K562 (cell line): ENCODE data around the gene SDHC. TPM values are rescaled to one million over a fixed set of nuclear protein-coding genes. Genes with fewer than 3 reads are reported as not detected.

Experiments
- BDP1 ChIP-seq: IDR thresholded peaks from 3 replicates; pipeline ENCODE4 v1.6.1; 2011; ENCODE audit not compliant: insufficient read length, insufficient read depth
- BHLHE40 ChIP-seq: IDR thresholded peaks from 2 replicates; pipeline ENCODE4 v1.6.1; 2011; ENCODE audit warnings: low read length, improper control_type of control experiment
- CREB1 ChIP-seq, 2 experiments: sonication (generic) in 1 of 2; formaldehyde crosslinking in 1 of 2; IDR thresholded peaks; 2 replicates each; pipeline versions ENCODE4 v1.6.1 to v1.8.0; 2012 to 2022; ENCODE audit warnings: inconsistent platforms in 1 of 2, mild to moderate bottlenecking in 1 of 2, missing genetic modification reagents in 1 of 2, moderate library complexity in 1 of 2
- DLX4 ChIP-seq: fragments of 250-450 bp; sonication (Bioruptor Pico); IDR thresholded peaks from 2 replicates; pipeline ENCODE4 v1.6.1; 2021; ENCODE audit warnings: mild to moderate bottlenecking
- DPF2 ChIP-seq: fragments of 450-650 bp; IDR thresholded peaks from 2 replicates; pipeline ENCODE4 v1.6.1; 2016
- FOS ChIP-seq: IDR thresholded peaks from 3 replicates; pipeline ENCODE4 v1.6.1; 2011; ENCODE audit not compliant: insufficient read length; ENCODE audit errors: extremely low read depth
- GTF2A2 ChIP-seq: IDR thresholded peaks from 2 replicates; pipeline ENCODE4 v1.6.1; 2016; ENCODE audit warnings: mild to moderate bottlenecking, missing genetic modification characterization, missing compliant biosample characterization
- HMGXB4 ChIP-seq: sonication (generic); formaldehyde crosslinking; IDR thresholded peaks from 2 replicates; pipeline ENCODE4 v1.8.1; 2023; ENCODE audit warnings: mild to moderate bottlenecking, missing genetic modification reagents
- KDM1A ChIP-seq, 2 experiments: fragments of 450-650 bp; IDR thresholded peaks; 2 replicates each; pipeline ENCODE4 v1.6.1; 2016; ENCODE audit warnings: mild to moderate bottlenecking in 2 of 2
- LARP7 ChIP-seq: fragments of 450-650 bp; IDR thresholded peaks from 2 replicates; pipeline ENCODE4 v1.6.1; 2016
- LCOR ChIP-seq: sonication (generic); formaldehyde crosslinking; IDR thresholded peaks from 2 replicates; pipeline ENCODE4 v1.8.0; 2022; ENCODE audit warnings: mild to moderate bottlenecking, missing genetic modification reagents
- NCOA6 ChIP-seq: fragments of 450-650 bp; IDR thresholded peaks from 2 replicates; pipeline ENCODE4 v1.6.1; 2017; ENCODE audit warnings: mild to moderate bottlenecking
- NEUROD1 ChIP-seq: fragments of 150-350 bp; IDR thresholded peaks from 2 replicates; pipeline ENCODE4 v1.6.1; 2014; ENCODE audit warnings: borderline replicate concordance, low read length, low read depth; ENCODE audit not compliant: partially characterized antibody
- POU5F1 ChIP-seq: fragments of 150-350 bp; IDR thresholded peaks from 2 replicates; pipeline ENCODE4 v1.6.1; 2014; ENCODE audit warnings: borderline replicate concordance, low read length, low read depth, mild to moderate bottlenecking; ENCODE audit not compliant: partially characterized antibody
- PRMT5 ChIP-seq: sonication (generic); formaldehyde crosslinking; IDR thresholded peaks from 2 replicates; pipeline ENCODE4 v1.5.0; 2020; ENCODE audit warnings: missing genetic modification reagents
- RBM25 ChIP-seq: fragments of 200-400 bp; formaldehyde crosslinking; IDR thresholded peaks from 2 replicates; pipeline ENCODE4 v1.6.1; 2018; ENCODE audit warnings: low read length, low read depth, moderate library complexity; ENCODE audit not compliant: severe bottlenecking
- SRF ChIP-seq, 2 experiments: fragments of 250-450, 450-650 bp in 1 of 2; sonication (Bioruptor Pico) in 1 of 2; sonication (generic) in 1 of 2; formaldehyde crosslinking; IDR thresholded peaks; 2 replicates each; pipeline versions ENCODE4 v1.5.0 to v1.5.1; 2020 to 2022; ENCODE audit warnings: mild to moderate bottlenecking in 1 of 2, missing genetic modification reagents in 1 of 2
- THRAP3 ChIP-seq: fragments of 450-650 bp; IDR thresholded peaks from 2 replicates; pipeline ENCODE4 v1.6.1; 2016; ENCODE audit warnings: mild to moderate bottlenecking, inconsistent platforms, borderline replicate concordance
- ZFP30 ChIP-seq: fragments of 250-450 bp; sonication (Bioruptor Pico); IDR thresholded peaks from 2 replicates; pipeline ENCODE4 v1.8.0; 2022; ENCODE audit warnings: moderate library complexity, mild to moderate bottlenecking, inconsistent platforms, borderline replicate concordance
- ZNF174 ChIP-seq: fragments of 250-450 bp; sonication (Bioruptor Pico); IDR thresholded peaks from 2 replicates; pipeline ENCODE4 v1.4.0; 2020; ENCODE audit warnings: mild to moderate bottlenecking
- ZNF224 ChIP-seq: sonication (generic); formaldehyde crosslinking; IDR thresholded peaks from 2 replicates; pipeline ENCODE4 v1.8.0; 2022; ENCODE audit warnings: mild to moderate bottlenecking, missing genetic modification reagents
- ZNF354B ChIP-seq: fragments of 250-450 bp; sonication (Bioruptor Pico); IDR thresholded peaks from 2 replicates; pipeline ENCODE4 v1.4.0; 2020
- ZNF384 ChIP-seq: IDR thresholded peaks from 2 replicates; pipeline ENCODE4 v1.6.1; 2012; ENCODE audit warnings: low read depth, low read length, improper control_type of control experiment
- ZNF561 ChIP-seq: fragments of 450-650 bp; formaldehyde crosslinking; conservative IDR thresholded peaks from 2 replicates; pipeline ENCODE4 v1.4.0; 2020; ENCODE audit warnings: mild to moderate bottlenecking, moderate library complexity
- ZNF639 ChIP-seq, 2 experiments: fragments of 200-800 bp in 1 of 2; sonication (Bioruptor generic) in 1 of 2; sonication (generic) in 1 of 2; formaldehyde crosslinking in 1 of 2; IDR thresholded peaks in 1 of 2; conservative IDR thresholded peaks in 1 of 2; 2 replicates each; pipeline versions ENCODE4 v1.5.0 to v1.6.1; 2016 to 2020; ENCODE audit warnings: missing compliant biosample characterization in 1 of 2, missing genetic modification characterization in 1 of 2, missing genetic modification reagents in 1 of 2
- ZNF655 ChIP-seq: fragments of 250-450 bp; sonication (Bioruptor Pico); IDR thresholded peaks from 2 replicates; pipeline ENCODE4 v1.5.0; 2021
- ZSCAN32 ChIP-seq: fragments of 450-650 bp; formaldehyde crosslinking; IDR thresholded peaks from 2 replicates; pipeline ENCODE4 v1.4.0; 2020; ENCODE audit warnings: mild to moderate bottlenecking, moderate library complexity
- polyA plus RNA-seq, 8 experiments: library from polyadenylated mRNA; depleted of rRNA in 4 of 8; stranded (reverse) in 5 of 8; unstranded in 3 of 8; fragments of >200 nt; fragmentation: Nextera tagmentation in 2 of 8; fragmentation: Illumina TruSeq in 1 of 8; extraction: Ambion mirVana in 2 of 8; extraction: Trizol in 1 of 8; gene quantifications; 2 replicates each; pipeline versions ENCODE4 v1.2.1 to v1.2.3, GENCODE V29; 2011 to 2014; ENCODE audit warnings: inconsistent platforms in 1 of 8, missing spikeins in 1 of 8
- total RNA-seq, 7 experiments: library from RNA; depleted of rRNA in 6 of 7; stranded (reverse); fragments of >200 nt in 6 of 7; fragmentation: Illumina TruSeq in 2 of 7; extraction: Trizol in 2 of 7; gene quantifications; 2 replicates each; pipeline versions ENCODE4 v1.2.1 to v1.2.3, GENCODE V29; 2011 to 2021; ENCODE audit warnings: low replicate concordance in 1 of 7

SDHC gene
- total and polyA plus RNA-seq, 9 of the 15 experiments (the other 6 are each of a cell fraction or from before 2014, with no cell fraction given), result 7.7 to 309 (median 174) TPM

- TF ChIP-seq ZNF639 (CRISPR knock-in tag; conservative IDR thresholded peaks at IDR 0.05 in 1 of 2, IDR thresholded peaks at IDR 0.05 in 1 of 2) (no peak), PRMT5 (CRISPR knock-in tag) (no peak), ZNF174 (CRISPR knock-in tag) (no peak), ZNF224 (CRISPR knock-in tag) (no peak), DLX4 (no peak), THRAP3 (no peak), CREB1 (IDR thresholded peaks at IDR 0.05) (no peak), CREB1 (CRISPR knock-in tag; IDR thresholded peaks at IDR 0.05) (no peak), ZNF561 (CRISPR knock-in tag) (no peak), GTF2A2 (tag) (no peak), RBM25 (no peak), ZNF384 (no peak), ZNF655 (CRISPR knock-in tag) (no peak), ZSCAN32 (CRISPR knock-in tag) (no peak), KDM1A (IDR thresholded peaks at IDR 0.05) (peak in 1 of 2 experiments; percentile 35; a peak in 1 of 4 replicates), DPF2 (peak; percentile 75), ZFP30 (CRISPR knock-in tag) (no peak), NCOA6 (no peak), HMGXB4 (CRISPR knock-in tag) (0 out of 2 replicates have a peak, but pooled peaks have one; percentile 41), FOS (no peak), ZNF354B (CRISPR knock-in tag) (no peak), LARP7 (no peak), POU5F1 (no peak), NEUROD1 (no peak), SRF (CRISPR knock-in tag; IDR thresholded peaks at IDR 0.05) (no peak), BHLHE40 (no peak), LCOR (CRISPR knock-in tag) (no peak; the same call in 1 of the 2 replicates), BDP1 (no peak)
Observed at GRCh38 chr1:161307230-161307768, 6.9 kb upstream of the SDHC start (continued).
